GM12878 (cell line): Measurements from ENCODE around the gene RAPGEF1. TPM values are rescaled to one million over a fixed set of nuclear protein-coding genes. Genes with fewer than 3 reads are reported as not detected.

ENCODE experiments used
- ATAC-seq: fragments of 200-7000 bp; cut with Tn5 transposase; 3 replicates; pipeline ENCODE4 v1.9.1; 2020; ENCODE audit warnings: mild to moderate bottlenecking, moderate library complexity
- BruUV-seq: library from RNA; stranded (reverse); fragments of 400-500 nt; replicated peaks from 2 replicates; lab custom pipeline; 2021; lab: Mats Ljungman, UMichigan
- CTCF ChIA-PET: fragments of 300-600 bp; sonication (Branson Sonifier 250); formaldehyde crosslinking; extraction: SDS; loops from one replicate; lab custom pipeline; 2021; ENCODE audit warnings: inconsistent platforms; lab: Yijun Ruan, JAX
- POLR2A ChIA-PET: fragments of 350-600 bp; formaldehyde crosslinking; extraction: SDS; loops from one replicate; lab custom pipeline; 2021; ENCODE audit warnings: inconsistent platforms; lab: Charles Lee
- RAD21 ChIA-PET: fragments of 300-600 bp; sonication (Branson Sonifier 250); formaldehyde crosslinking; loops from one replicate; lab custom pipeline; 2023; ENCODE audit warnings: antibody characterized with exemption; ENCODE audit not compliant: unreplicated experiment; lab: Charles Lee
- SMC1A ChIA-PET: fragments of 300-600 bp; sonication (Branson Sonifier 250); formaldehyde crosslinking; loops from one replicate; lab custom pipeline; 2023; ENCODE audit not compliant: unreplicated experiment, uncharacterized antibody; lab: Charles Lee
- DNase-seq: peaks from one replicate; pipeline ENCODE4 v3.0.0-alpha.2; 2011; ENCODE audit warnings: low read depth, low spot score
- FAIRE-seq: peaks from 3 replicates; lab custom pipeline; 2011; peaks lifted over from hg19 to GRCh38; lab: Jason Lieb, UNC
- H2AFZ ChIP-seq: 2 replicates; pipeline ENCODE4 v1.6.0; 2011; ENCODE audit warnings: low read depth, low read length, control low read depth; ENCODE audit not compliant: control insufficient read depth
- H3K27ac ChIP-seq: 2 replicates; pipeline ENCODE4 v1.5.1; 2011; ENCODE audit warnings: control low read depth; ENCODE audit not compliant: control insufficient read depth, insufficient read depth
- H3K27me3 ChIP-seq, 2 experiments: replicated peaks in 1 of 2; 2 replicates each; pipeline versions ENCODE4 v1.6.0 to v1.6.1; 2011; ENCODE audit warnings: low read length in 1 of 2; ENCODE audit not compliant: control insufficient read depth in 2 of 2, insufficient read depth in 2 of 2
- H3K36me3 ChIP-seq, 2 experiments: 2 replicates each; pipeline ENCODE4 v1.5.1; 2011; ENCODE audit warnings: low read length in 1 of 2; ENCODE audit not compliant: control insufficient read depth in 2 of 2, insufficient read depth in 2 of 2
- H3K4me1 ChIP-seq: 2 replicates; pipeline ENCODE4 v1.6.1; 2011; ENCODE audit warnings: mild to moderate bottlenecking, low read length, moderate library complexity, mixed read lengths; ENCODE audit not compliant: control insufficient read depth, insufficient read depth
- H3K4me2 ChIP-seq: 2 replicates; pipeline ENCODE4 v1.6.0; 2011; ENCODE audit warnings: control low read depth; ENCODE audit not compliant: control insufficient read depth, insufficient read depth
- H3K4me3 ChIP-seq: fragments of 200-600 bp; sonication (generic); 2 replicates; pipeline ENCODE4 v1.5.1; 2016
- H3K79me2 ChIP-seq: 2 replicates; pipeline ENCODE4 v1.6.0; 2011; ENCODE audit warnings: low read length; ENCODE audit not compliant: control insufficient read depth, insufficient read depth
- H3K9ac ChIP-seq: 2 replicates; pipeline ENCODE4 v1.8.0; 2011; ENCODE audit warnings: low read length, control low read depth, mixed read lengths; ENCODE audit not compliant: control insufficient read depth, insufficient read depth
- H3K9me3 ChIP-seq: replicated peaks from 3 replicates; pipeline ENCODE4 v1.5.1; 2011; ENCODE audit warnings: mild to moderate bottlenecking, low read length; ENCODE audit not compliant: control insufficient read depth, insufficient read depth
- H4K20me1 ChIP-seq: 2 replicates; pipeline ENCODE4 v1.6.0; 2011; ENCODE audit not compliant: control insufficient read depth, insufficient read depth
- BHLHE40 ChIP-seq, 2 experiments: fragments of 450-650 bp in 1 of 2; IDR thresholded peaks; 2 replicates each; pipeline ENCODE4 v1.6.1; 2011 to 2017; ENCODE audit warnings: low read depth in 2 of 2, borderline replicate concordance in 1 of 2, improper control_type of control experiment in 1 of 2, low read length in 1 of 2, mild to moderate bottlenecking in 1 of 2
- EED ChIP-seq: sonication (generic); IDR thresholded peaks from 2 replicates; pipeline ENCODE4 v1.6.1; 2016; ENCODE audit warnings: antibody characterized with exemption, low read depth
- GATAD2B ChIP-seq: fragments of 450-650 bp; conservative IDR thresholded peaks from 2 replicates; pipeline ENCODE4 v1.6.1; 2017; ENCODE audit warnings: low read depth, mild to moderate bottlenecking, moderate library complexity
- IKZF1 ChIP-seq: fragments of 450-650 bp; conservative IDR thresholded peaks from 2 replicates; pipeline ENCODE4 v1.6.1; 2017; ENCODE audit warnings: antibody characterized with exemption, mild to moderate bottlenecking
- KAT2A ChIP-seq: conservative IDR thresholded peaks from 2 replicates; pipeline ENCODE4 v1.6.1; 2011; ENCODE audit warnings: low read depth, low read length; ENCODE audit not compliant: control insufficient read depth
- NR2C1 ChIP-seq: fragments of 450-650 bp; IDR thresholded peaks from 2 replicates; pipeline ENCODE4 v1.6.1; 2017; ENCODE audit warnings: antibody characterized with exemption, mild to moderate bottlenecking, moderate library complexity
- NRF1 ChIP-seq: conservative IDR thresholded peaks from 2 replicates; pipeline ENCODE4 v1.6.1; 2011; ENCODE audit warnings: mild to moderate bottlenecking, low read depth, low read length, improper control_type of control experiment
- SMAD5 ChIP-seq: IDR thresholded peaks from 2 replicates; pipeline ENCODE4 v1.6.1; 2016; ENCODE audit warnings: antibody characterized with exemption, low read depth
- SREBF1 ChIP-seq: IDR thresholded peaks from 2 replicates; pipeline ENCODE4 v1.6.1; 2012; ENCODE audit warnings: mild to moderate bottlenecking, low read length
- SUZ12 ChIP-seq: fragments of 200-600 bp; sonication (generic); IDR thresholded peaks from one replicate; pipeline ENCODE4 v1.6.1; 2018; ENCODE audit warnings: antibody characterized with exemption, mild to moderate bottlenecking; ENCODE audit not compliant: unreplicated experiment
- TCF7 ChIP-seq: IDR thresholded peaks from 2 replicates; pipeline ENCODE4 v1.6.1; 2014; ENCODE audit warnings: antibody characterized with exemption, borderline replicate concordance
- YBX1 ChIP-seq: fragments of 450-650 bp; IDR thresholded peaks from 2 replicates; pipeline ENCODE4 v1.6.1; 2016; ENCODE audit warnings: antibody characterized with exemption
- WGBS: methylation state at CpG from one replicate; pipeline ENCODE4 v1.1.6; 2016; ENCODE audit warnings: low lambda C conversion rate; ENCODE audit not compliant: insufficient replicate concordance, insufficient coverage; ENCODE audit errors: missing lambda C conversion rate; 5-methylcytosine and 5-hydroxymethylcytosine counted together
- in situ Hi-C: fragments of 300-500 bp; cut with MboI; formaldehyde crosslinking; loops from 9 replicates; pipeline ENCODE4 v1.14.3; 2018; ENCODE audit warnings: mixed read lengths
- intact Hi-C: fragments of 100-400 bp; cut with micrococcal nuclease; formaldehyde crosslinking; loops from one replicate; pipeline ENCODE4 v1.14.2; 2022; ENCODE audit not compliant: unreplicated experiment
- polyA plus RNA-seq, 11 experiments: library from polyadenylated mRNA; depleted of rRNA in 4 of 11; unstranded in 6 of 11; stranded (reverse) in 5 of 11; fragments of >200 nt; fragmentation: Nextera tagmentation in 4 of 11; fragmentation: Illumina TruSeq in 1 of 11; extraction: Ambion mirVana in 4 of 11; extraction: Trizol in 1 of 11; gene quantifications; 1 replicate in 1 of 11; 2 replicates in 10 of 11; pipeline versions ENCODE4 v1.2.1 to v1.2.3, GENCODE V29; 2011 to 2016; ENCODE audit warnings: inconsistent platforms in 2 of 11, missing spikeins in 2 of 11, low read depth in 1 of 11
- total RNA-seq, 4 experiments: library from RNA; depleted of rRNA in 3 of 4; stranded (reverse); fragments of >200 nt in 3 of 4; fragmentation: Illumina TruSeq in 1 of 4; extraction: Trizol in 1 of 4; gene quantifications; 2 replicates each; pipeline versions ENCODE4 v1.2.1 to v1.2.3, GENCODE V29; 2013 to 2021

RAPGEF1 gene
- total and polyA plus RNA-seq, 10 of the 15 experiments (the other 5 are each of a cell fraction or from before 2014, with no cell fraction given): 0.42 to 113 (median 45.9) TPM

- H3K4me2 ChIP-seq: no peak overlapping the region
- H2AFZ ChIP-seq: no peak overlapping the region
- no peak for TF ChIP-seq SUZ12
- no peak for TF ChIP-seq IKZF1
- no peak for TF ChIP-seq TCF7
- no peak for TF ChIP-seq KAT2A
- TF ChIP-seq BHLHE40 (IDR thresholded peaks at IDR 0.05; ENCODE audit: borderline replicate concordance in 1 of 2, low read depth in 2 of 2, low read length in 1 of 2): no peak
- TF ChIP-seq NR2C1: no peak
- TF ChIP-seq NRF1: no peak
- TF ChIP-seq EED: no peak
- no peak for TF ChIP-seq YBX1
- TF ChIP-seq SREBF1: no peak
- TF ChIP-seq GATAD2B: no peak
- no peak for TF ChIP-seq SMAD5
- in situ Hi-C loops (loop anchor here (25.0 kb wide), 1 partner anchor 1681 kb away; the partner anchor contains the start of gene FNBP1), intact Hi-C loops (no loop called here)
- WGBS: 95% methylated on average over 14 of the region's 14 CpGs
- BruUV-seq: no TSS peak
- ATAC-seq (no peak), DNase-seq (no peak), FAIRE-seq (no peak)
- H3K27ac ChIP-seq: no peak overlapping the region
- H3K9me3 ChIP-seq: no peaks in the 10 kb centered on the region
- H3K27me3 ChIP-seq: no peaks in the 10 kb centered on the region
- H3K79me2 ChIP-seq: peaks cover 89% of the 10 kb centered on the region
- ChIA-PET CTCF (interaction anchor here (0.7 kb wide), 1 partner anchor 39 kb away, joined by 3 read pairs; no protein-coding TSS in a partner anchor), SMC1A (interaction anchor here (0.5 to 3.8 kb wide), 4 partner anchors 13 to 188 kb away, joined by 3 to 26 read pairs (median 8); no protein-coding TSS in a partner anchor), RAD21 (interaction anchor here (4.6 kb wide), 1 partner anchor 8 kb away, joined by 46 read pairs; no protein-coding TSS in a partner anchor), POLR2A (interaction anchor here (0.6 to 17.2 kb wide), 2 partner anchors 14 to 83 kb away, joined by 5 to 291 read pairs; partner anchors contain the start of gene RAPGEF1)
- no peaks in the 10 kb centered on the region for H4K20me1 ChIP-seq
- H3K4me1 ChIP-seq: peaks cover 33% of the 10 kb centered on the region
- H3K4me3 ChIP-seq: no peak overlapping the region
- peaks cover 12 to 14% of the 10 kb centered on the region in 2 experiments for H3K36me3 ChIP-seq
- no peak overlapping the region for H3K9ac ChIP-seq
These were observed 22.0 kb downstream of the RAPGEF1 start for GRCh38 chr9:131717719-131718460.
